SK-N-SH (cell line): ENCODE data around the gene CLDN6. TPM values are rescaled to one million over a fixed set of nuclear protein-coding genes. Genes with fewer than 3 reads are reported as not detected.

Experiments
- CTCF ChIA-PET: fragments of 300-600, 350-600 bp; formaldehyde crosslinking; extraction: SDS; loops from one replicate; lab custom pipeline; 2021; lab: Yijun Ruan, JAX
- POLR2A ChIA-PET: fragments of 350-600 bp; sonication (Branson Sonifier 250); formaldehyde crosslinking; extraction: SDS; loops from one replicate; lab custom pipeline; 2020; ENCODE audit warnings: antibody characterized with exemption, inconsistent platforms; lab: Yijun Ruan, JAX
- DNase-seq: peaks from one replicate; pipeline ENCODE4 v3.0.0; 2012
- H2AFZ ChIP-seq: fragments of 200-600 bp; sonication (generic); 2 replicates; pipeline ENCODE4 v1.8.1; 2016; ENCODE audit warnings: antibody characterized with exemption, mild to moderate bottlenecking, low read depth
- H3F3A ChIP-seq: fragments of 200-600 bp; sonication (generic); replicated peaks from 2 replicates; pipeline ENCODE3; 2016; ENCODE audit warnings: antibody characterized with exemption, mild to moderate bottlenecking; ENCODE audit not compliant: insufficient read depth
- H3K27ac ChIP-seq, 2 experiments: fragments of 200-500 bp in 1 of 2; fragments of 200-600 bp in 1 of 2; sonication (Bioruptor generic) in 1 of 2; sonication (generic), shearing (Covaris generic) in 1 of 2; 2 replicates each; pipeline versions ENCODE4 v1.5.1 to v1.6.1; 2014 to 2016; ENCODE audit warnings: low read depth in 2 of 2, inconsistent platforms in 1 of 2, low read length in 1 of 2, mild to moderate bottlenecking in 1 of 2, mixed read lengths in 1 of 2
- H3K27me3 ChIP-seq: fragments of 200-600 bp; sonication (generic), shearing (Covaris generic); 2 replicates; pipeline ENCODE4 v1.6.1; 2016; ENCODE audit warnings: mixed run types; ENCODE audit not compliant: insufficient read depth
- H3K36me3 ChIP-seq, 2 experiments: fragments of 200-500 bp in 1 of 2; fragments of 200-600 bp in 1 of 2; sonication (Bioruptor generic) in 1 of 2; sonication (generic) in 1 of 2; replicated peaks in 1 of 2; 2 replicates each; pipeline versions ENCODE3 to v1.5.1; 2014 to 2016; ENCODE audit warnings: low read length in 1 of 2, mild to moderate bottlenecking in 1 of 2; ENCODE audit not compliant: insufficient read depth in 2 of 2, control insufficient read depth in 1 of 2
- H3K4me1 ChIP-seq, 2 experiments: fragments of 200-500 bp in 1 of 2; fragments of 200-600 bp in 1 of 2; sonication (Bioruptor generic) in 1 of 2; sonication (generic), shearing (Covaris generic) in 1 of 2; 2 replicates each; pipeline versions ENCODE4 v1.5.1 to v1.6.1; 2014 to 2016; ENCODE audit warnings: low read depth in 1 of 2, low read length in 1 of 2, mixed run types in 1 of 2; ENCODE audit not compliant: insufficient read depth in 2 of 2, control insufficient read depth in 1 of 2
- H3K4me2 ChIP-seq: fragments of 200-600 bp; sonication (generic), shearing (Covaris generic); 2 replicates; pipeline ENCODE4 v1.6.1; 2017; ENCODE audit warnings: mixed run types
- H3K4me3 ChIP-seq, 2 experiments: fragments of 200-500 bp in 1 of 2; fragments of 200-600 bp in 1 of 2; sonication (Bioruptor generic) in 1 of 2; sonication (generic), shearing (Covaris generic) in 1 of 2; 2 replicates each; pipeline versions ENCODE4 v1.5.1 to v1.8.1; 2014 to 2016; ENCODE audit warnings: low read depth in 2 of 2, inconsistent platforms in 1 of 2, low read length in 1 of 2, mild to moderate bottlenecking in 1 of 2, mixed read lengths in 1 of 2, moderate library complexity in 1 of 2
- H3K79me2 ChIP-seq: fragments of 200-600 bp; sonication (generic); 2 replicates; pipeline ENCODE4 v1.8.1; 2017; ENCODE audit warnings: mild to moderate bottlenecking; ENCODE audit not compliant: insufficient read depth
- H3K9ac ChIP-seq: fragments of 200-600 bp; sonication (generic); 2 replicates; pipeline ENCODE4 v1.6.1; 2017; ENCODE audit warnings: mixed run types
- H3K9me2 ChIP-seq: fragments of 200-600 bp; sonication (generic); 2 replicates; pipeline ENCODE4 v1.6.1; 2017; ENCODE audit warnings: mixed run types
- H3K9me3 ChIP-seq: fragments of 200-600 bp; sonication (generic); 2 replicates; pipeline ENCODE4 v1.6.1; 2017; ENCODE audit warnings: mixed run types, mild to moderate bottlenecking, moderate library complexity
- H4K20me1 ChIP-seq: fragments of 200-600 bp; sonication (generic); 2 replicates; pipeline ENCODE4 v1.6.1; 2017; ENCODE audit warnings: mild to moderate bottlenecking, mixed run types; ENCODE audit not compliant: insufficient read depth
- EP300 ChIP-seq, 2 experiments: IDR thresholded peaks; 2 replicates each; pipeline versions ENCODE4 v1.4.0 to v1.6.1; 2012; ENCODE audit warnings: borderline replicate concordance in 1 of 2, low read depth in 1 of 2, low read length in 1 of 2
- FOSL2 ChIP-seq: IDR thresholded peaks from 2 replicates; pipeline ENCODE4 v1.4.0; 2012; ENCODE audit warnings: low read depth, mild to moderate bottlenecking, moderate library complexity, borderline replicate concordance
- FOXM1 ChIP-seq: IDR thresholded peaks from 2 replicates; pipeline ENCODE4 v1.4.0; 2012; ENCODE audit warnings: low read depth, mild to moderate bottlenecking
- GABPA ChIP-seq: IDR thresholded peaks from 2 replicates; pipeline ENCODE4 v1.4.0; 2012; ENCODE audit warnings: low read depth, mild to moderate bottlenecking
- GATA2 ChIP-seq: sonication (generic); formaldehyde crosslinking; IDR thresholded peaks from 2 replicates; pipeline ENCODE4 v1.5.0; 2020; ENCODE audit warnings: mild to moderate bottlenecking, missing genetic modification reagents
- MEF2A ChIP-seq: IDR thresholded peaks from 2 replicates; pipeline ENCODE4 v1.4.0; 2012; ENCODE audit warnings: low read depth, borderline replicate concordance
- NRF1 ChIP-seq: IDR thresholded peaks from 2 replicates; pipeline ENCODE4 v1.6.1; 2012; ENCODE audit warnings: low read depth, mild to moderate bottlenecking, low read length
- POLR2AphosphoS5 ChIP-seq: IDR thresholded peaks from 2 replicates; pipeline ENCODE4 v1.6.1; 2012; ENCODE audit warnings: low read depth, low read length
- RAD21 ChIP-seq: IDR thresholded peaks from 2 replicates; pipeline ENCODE4 v1.6.1; 2012; ENCODE audit warnings: mild to moderate bottlenecking, low read length
- RCOR1 ChIP-seq: fragments of 150-350 bp; IDR thresholded peaks from 2 replicates; pipeline ENCODE4 v1.6.1; 2017; ENCODE audit warnings: antibody characterized with exemption, low read length
- REST ChIP-seq: IDR thresholded peaks from 2 replicates; pipeline ENCODE4 v1.6.1; 2012; ENCODE audit warnings: mild to moderate bottlenecking, low read depth, low read length, moderate library complexity
- RFX5 ChIP-seq: IDR thresholded peaks from 2 replicates; pipeline ENCODE4 v1.6.1; 2012; ENCODE audit warnings: mild to moderate bottlenecking, improper control_type of control experiment, low read length
- RXRA ChIP-seq: IDR thresholded peaks from 2 replicates; pipeline ENCODE4 v1.4.0; 2012; ENCODE audit warnings: low read depth, mild to moderate bottlenecking, borderline replicate concordance
- TEAD4 ChIP-seq: IDR thresholded peaks from 2 replicates; pipeline ENCODE4 v1.4.0; 2012; ENCODE audit warnings: mild to moderate bottlenecking, borderline replicate concordance; ENCODE audit not compliant: insufficient read depth
- USF2 ChIP-seq: fragments of 150-350 bp; IDR thresholded peaks from 2 replicates; pipeline ENCODE4 v1.6.1; 2017; ENCODE audit warnings: antibody characterized with exemption, low read length, low read depth, borderline replicate concordance
- YY1 ChIP-seq: IDR thresholded peaks from 2 replicates; pipeline ENCODE4 v1.4.0; 2012; ENCODE audit warnings: low read depth, mild to moderate bottlenecking
- WGBS: methylation state at CpG from one replicate; pipeline ENCODE4 v1.1.6; 2017; ENCODE audit warnings: low lambda C conversion rate; 5-methylcytosine and 5-hydroxymethylcytosine counted together
- polyA plus RNA-seq, 3 experiments: library from polyadenylated mRNA; depleted of rRNA; stranded (reverse); fragments of >200 nt; gene quantifications; 2 replicates each; pipeline ENCODE4 v1.2.3, GENCODE V29; 2012
- TF ChIP-seq, protein P1 (sequence below): fragments of 150-350 bp; IDR thresholded peaks from 2 replicates; pipeline ENCODE4 v1.6.1; 2016; ENCODE audit warnings: mild to moderate bottlenecking, low read depth, low read length

CLDN6 gene
- polyA plus RNA-seq, 1 of the 3 experiments (the other 2 are of a cell fraction): 0.20 TPM

- Histone ChIP-seq H3K9ac (no peak overlapping the region), H3K4me2 (no peak overlapping the region)
- no peak for DNase-seq
- TF ChIP-seq GATA2 (no peak), FOSL2 (no peak), REST (no peak), USF2 (no peak), POLR2AphosphoS5 (no peak), FOXM1 (no peak), RFX5 (no peak), RXRA (no peak), TEAD4 (no peak), MEF2A (no peak), EP300 (IDR thresholded peaks at IDR 0.05; ENCODE audit: borderline replicate concordance in 1 of 2, low read depth in 1 of 2, low read length in 1 of 2) (no peak), YY1 (no peak), RAD21 (no peak), GABPA (no peak), RCOR1 (no peak), NRF1 (no peak)
- TF ChIP-seq, protein P1, sequence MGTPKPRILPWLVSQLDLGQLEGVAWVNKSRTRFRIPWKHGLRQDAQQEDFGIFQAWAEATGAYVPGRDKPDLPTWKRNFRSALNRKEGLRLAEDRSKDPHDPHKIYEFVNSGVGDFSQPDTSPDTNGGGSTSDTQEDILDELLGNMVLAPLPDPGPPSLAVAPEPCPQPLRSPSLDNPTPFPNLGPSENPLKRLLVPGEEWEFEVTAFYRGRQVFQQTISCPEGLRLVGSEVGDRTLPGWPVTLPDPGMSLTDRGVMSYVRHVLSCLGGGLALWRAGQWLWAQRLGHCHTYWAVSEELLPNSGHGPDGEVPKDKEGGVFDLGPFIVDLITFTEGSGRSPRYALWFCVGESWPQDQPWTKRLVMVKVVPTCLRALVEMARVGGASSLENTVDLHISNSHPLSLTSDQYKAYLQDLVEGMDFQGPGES: no peak
- TF ChIP-seq, all 33 proteins: peak for 0
- ChIA-PET POLR2A (no interaction called here), CTCF (interaction anchor here (1.3 to 2.8 kb wide), 3 partner anchors 25 to 39 kb away, joined by 4 to 8 read pairs (median 4); partner anchors contain the start of gene KREMEN2)
- Histone ChIP-seq H3K27ac (no peak overlapping the region), H3K4me3 (no peak overlapping the region), H3K4me1 (peaks cover 0 to 14% of the 10 kb centered on the region in 2 experiments; a peak in 1 of 4 replicates), H2AFZ (no peak overlapping the region), H3K27me3 (no peaks in the 10 kb centered on the region), H3K36me3 (no peaks in the 10 kb centered on the region), H4K20me1 (no peaks in the 10 kb centered on the region), H3K9me3 (no peaks in the 10 kb centered on the region), H3K79me2 (no peaks in the 10 kb centered on the region), H3K9me2 (no peaks in the 10 kb centered on the region), H3F3A (no peaks in the 10 kb centered on the region)
- WGBS: 85% methylated on average over 5 of the region's 8 CpGs
Observed at GRCh38 chr16:2988590-2989099, 29.3 kb downstream of the CLDN6 start.
